NB4 (cell line): ENCODE results near the gene CYB5RL.

Experiments used
- MYC ChIP-seq: IDR thresholded peaks from 2 replicates; pipeline ENCODE4 v1.6.1; 2011; ENCODE audit warnings: low read depth, low read length
- POLR2A ChIP-seq: IDR thresholded peaks from 2 replicates; pipeline ENCODE4 v1.6.1; 2011; ENCODE audit warnings: mild to moderate bottlenecking; ENCODE audit not compliant: insufficient read length; ENCODE audit errors: extremely low read depth
- TF ChIP-seq, protein P1 (sequence below): IDR thresholded peaks from one replicate; pipeline ENCODE4 v1.5.1; 2012; ENCODE audit warnings: low read depth, low read length
- TF ChIP-seq, protein P2 (sequence below): IDR thresholded peaks from 2 replicates; pipeline ENCODE4 v1.6.1; 2011; ENCODE audit warnings: low read depth, low read length

DNA sequence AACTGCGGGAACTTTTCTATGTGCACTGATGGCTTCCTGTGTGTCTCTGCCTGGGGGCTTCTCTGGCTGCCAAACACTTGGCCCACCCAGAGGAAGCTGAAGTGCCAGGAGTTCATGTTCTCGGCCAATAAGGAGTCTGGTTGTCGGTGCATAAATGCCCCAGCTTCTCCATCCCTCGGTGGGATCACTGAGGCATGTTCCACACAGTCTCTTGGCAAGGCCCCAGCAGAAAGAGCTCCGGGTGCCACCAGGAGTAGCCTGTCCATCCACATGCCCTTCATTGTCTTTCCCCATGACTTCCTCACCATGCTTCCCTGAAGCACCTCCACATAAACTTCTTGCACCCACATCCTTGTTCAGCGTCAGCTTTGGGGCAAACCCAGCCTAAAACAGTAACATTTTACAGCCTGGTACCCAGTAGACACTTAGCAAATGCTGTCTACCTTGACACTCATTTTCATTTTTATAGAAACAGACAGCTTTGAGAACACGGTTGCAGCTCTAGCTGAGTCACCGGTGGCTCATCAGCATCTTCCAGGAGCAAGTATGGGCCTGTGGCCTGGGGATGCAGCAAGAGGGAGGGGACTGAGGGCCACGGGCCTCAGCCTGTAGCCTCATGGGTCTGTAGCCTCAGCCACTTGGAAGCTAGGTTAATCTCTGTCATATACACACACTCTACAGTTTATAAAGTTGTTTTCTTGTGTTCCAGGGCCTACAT is 32.2 kb downstream of the CYB5RL start:
- TF ChIP-seq, protein P1, sequence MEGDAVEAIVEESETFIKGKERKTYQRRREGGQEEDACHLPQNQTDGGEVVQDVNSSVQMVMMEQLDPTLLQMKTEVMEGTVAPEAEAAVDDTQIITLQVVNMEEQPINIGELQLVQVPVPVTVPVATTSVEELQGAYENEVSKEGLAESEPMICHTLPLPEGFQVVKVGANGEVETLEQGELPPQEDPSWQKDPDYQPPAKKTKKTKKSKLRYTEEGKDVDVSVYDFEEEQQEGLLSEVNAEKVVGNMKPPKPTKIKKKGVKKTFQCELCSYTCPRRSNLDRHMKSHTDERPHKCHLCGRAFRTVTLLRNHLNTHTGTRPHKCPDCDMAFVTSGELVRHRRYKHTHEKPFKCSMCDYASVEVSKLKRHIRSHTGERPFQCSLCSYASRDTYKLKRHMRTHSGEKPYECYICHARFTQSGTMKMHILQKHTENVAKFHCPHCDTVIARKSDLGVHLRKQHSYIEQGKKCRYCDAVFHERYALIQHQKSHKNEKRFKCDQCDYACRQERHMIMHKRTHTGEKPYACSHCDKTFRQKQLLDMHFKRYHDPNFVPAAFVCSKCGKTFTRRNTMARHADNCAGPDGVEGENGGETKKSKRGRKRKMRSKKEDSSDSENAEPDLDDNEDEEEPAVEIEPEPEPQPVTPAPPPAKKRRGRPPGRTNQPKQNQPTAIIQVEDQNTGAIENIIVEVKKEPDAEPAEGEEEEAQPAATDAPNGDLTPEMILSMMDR: no peak
- TF ChIP-seq POLR2A (no peak), MYC (no peak)
- TF ChIP-seq, protein P2, sequence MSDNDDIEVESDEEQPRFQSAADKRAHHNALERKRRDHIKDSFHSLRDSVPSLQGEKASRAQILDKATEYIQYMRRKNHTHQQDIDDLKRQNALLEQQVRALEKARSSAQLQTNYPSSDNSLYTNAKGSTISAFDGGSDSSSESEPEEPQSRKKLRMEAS: no peak
